Measurements from ENCODE around the gene SRBD1.

Gene SRBD1

GRCh38 chr2:45368792-45369191 lies 242.3 kb downstream of the SRBD1 start:
- DNase-seq (ENCODE audit: low spot score) = no peak

GRCh38 chr2:45361666-45362065 lies 249.4 kb downstream of the SRBD1 start:
- DNase-seq (ENCODE audit: low spot score) = no peak

GRCh38 chr2:45354776-45355175 lies 256.3 kb downstream of the SRBD1 start:
- no peak for DNase-seq (ENCODE audit: low spot score)

GRCh38 chr2:45353879-45354278 lies 257.2 kb downstream of the SRBD1 start:
- DNase-seq (ENCODE audit: low spot score) = no peak

- no peak for DNase-seq (ENCODE audit: low spot score)
Observed at GRCh38 chr2:45352506-45352905, 258.6 kb downstream of the SRBD1 start.

GRCh38 chr2:45345331-45346234 lies 265.5 kb downstream of the SRBD1 start:
- no peak for DNase-seq (ENCODE audit: low spot score)

- no peak for DNase-seq (ENCODE audit: low spot score)
Observed at GRCh38 chr2:45344502-45344901, 266.6 kb downstream of the SRBD1 start.

- DNase-seq (ENCODE audit: low spot score) = no peak
Observed at GRCh38 chr2:45344071-45344470, 267.0 kb downstream of the SRBD1 start.

- no peak for DNase-seq (ENCODE audit: low spot score)
Observed at GRCh38 chr2:45343251-45344017, 267.6 kb downstream of the SRBD1 start.

- DNase-seq (ENCODE audit: low spot score) = no peak
Observed at GRCh38 chr2:45340318-45340717, 270.7 kb downstream of the SRBD1 start.

- no peak for DNase-seq (ENCODE audit: low spot score)
Observed at GRCh38 chr2:45339253-45339652, 271.8 kb downstream of the SRBD1 start.
